Measurements from ENCODE around the gene TUBGCP5.
A peak's percentile ranks its signal among the peaks of the same experiment; 100 is the strongest.
"Not testable (repeated sequence)": the region's sequence is repeated elsewhere in the genome, so short reads cannot be mapped to it uniquely, and the experiment has no call there.

The TUBGCP5 gene

GRCh38 chr15:23039917-23040281 lies 530 bp upstream of the TUBGCP5 start:
- no peak for DNase-seq

GRCh38 chr15:23038726-23039142 lies 635 bp downstream of the TUBGCP5 start:
- peak; percentile 27 for DNase-seq

GRCh38 chr15:23035964-23036566 lies 3.3 kb downstream of the TUBGCP5 start:
- DNase-seq: no peak

- no peak for DNase-seq
Measured at GRCh38 chr15:23033979-23034378, 5.4 kb downstream of the TUBGCP5 start.

GRCh38 chr15:23026218-23026617 lies 13.2 kb downstream of the TUBGCP5 start:
- no peak for DNase-seq

- no peak for DNase-seq
Measured at GRCh38 chr15:23022156-23022555, 17.2 kb downstream of the TUBGCP5 start.

- DNase-seq: no peak
Measured at GRCh38 chr15:23014394-23015000, 24.9 kb downstream of the TUBGCP5 start.

GRCh38 chr15:23013681-23014080 lies 25.7 kb downstream of the TUBGCP5 start:
- no peak for DNase-seq

GRCh38 chr15:23012616-23013015 lies 26.8 kb downstream of the TUBGCP5 start:
- DNase-seq: not testable (repeated sequence)

GRCh38 chr15:23003736-23004135 lies 35.6 kb downstream of the TUBGCP5 start:
- no peak for DNase-seq

- DNase-seq: no peak
Measured at GRCh38 chr15:23002920-23003319, 36.4 kb downstream of the TUBGCP5 start.

- no peak for DNase-seq
Measured at GRCh38 chr15:22995795-22996194, 43.6 kb downstream of the TUBGCP5 start.

GRCh38 chr15:22992024-22992326 lies 47.4 kb downstream of the TUBGCP5 start:
- no peak for DNase-seq

GRCh38 chr15:22989576-22990477 lies 49.5 kb downstream of the TUBGCP5 start:
- no peak for DNase-seq

GRCh38 chr15:22988811-22989210 lies 50.6 kb downstream of the TUBGCP5 start:
- DNase-seq: no peak

GRCh38 chr15:22981931-22982330 lies 57.4 kb downstream of the TUBGCP5 start:
- not testable (repeated sequence) for DNase-seq

- DNase-seq: no peak
Measured at GRCh38 chr15:22981051-22981840, 58.1 kb downstream of the TUBGCP5 start.

- peak; percentile 56 for DNase-seq
Measured at GRCh38 chr15:22980189-22981050, 58.9 kb downstream of the TUBGCP5 start, which contains the start of gene CYFIP1. Gene CYFIP1, minus strand, starts transcription at chr15:22980368. Its CDS starts 33,083 bp downstream, at chr15:22947285.

GRCh38 chr15:22979238-22980188 lies 59.9 kb downstream of the TUBGCP5 start:
- DNase-seq: no peak

GRCh38 chr15:22978691-22979237 lies 60.6 kb downstream of the TUBGCP5 start:
- no peak for DNase-seq

GRCh38 chr15:22974745-22975144 lies 64.6 kb downstream of the TUBGCP5 start:
- no peak for DNase-seq
